ENCODE results near the gene VILL. TPM values are rescaled to one million over a fixed set of nuclear protein-coding genes. Genes with fewer than 3 reads are reported as not detected.

The VILL gene
- total RNA-seq, 2 donors from 2014 or later: 3.6 to 10.4 TPM

DNA sequence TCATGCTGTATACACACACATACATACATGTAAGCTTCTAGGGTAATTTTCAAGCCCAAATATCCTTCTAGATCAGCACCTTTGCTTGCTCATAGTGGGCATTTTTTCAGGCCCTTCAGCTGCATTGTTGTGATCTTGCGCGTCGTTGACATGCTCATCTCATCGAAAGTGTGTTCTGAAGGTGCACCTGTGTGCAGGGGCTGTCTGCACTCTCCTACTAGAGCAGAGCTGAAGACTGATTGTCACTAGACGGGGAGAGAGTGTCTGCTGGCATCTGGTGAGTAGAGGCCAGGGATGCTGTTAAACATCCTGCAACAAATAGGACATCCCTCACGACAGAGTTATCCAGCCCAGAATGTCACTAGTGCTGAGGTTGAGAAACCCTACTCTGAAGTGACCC, 35.7 kb upstream of the VILL start:
- 94 to 98% methylated on average over 5 to 6 of the region's 6 CpGs for WGBS, 2 donors
- no peaks in the 10 kb centered on the region for H3K9me3 ChIP-seq
- TF ChIP-seq, protein P1, sequence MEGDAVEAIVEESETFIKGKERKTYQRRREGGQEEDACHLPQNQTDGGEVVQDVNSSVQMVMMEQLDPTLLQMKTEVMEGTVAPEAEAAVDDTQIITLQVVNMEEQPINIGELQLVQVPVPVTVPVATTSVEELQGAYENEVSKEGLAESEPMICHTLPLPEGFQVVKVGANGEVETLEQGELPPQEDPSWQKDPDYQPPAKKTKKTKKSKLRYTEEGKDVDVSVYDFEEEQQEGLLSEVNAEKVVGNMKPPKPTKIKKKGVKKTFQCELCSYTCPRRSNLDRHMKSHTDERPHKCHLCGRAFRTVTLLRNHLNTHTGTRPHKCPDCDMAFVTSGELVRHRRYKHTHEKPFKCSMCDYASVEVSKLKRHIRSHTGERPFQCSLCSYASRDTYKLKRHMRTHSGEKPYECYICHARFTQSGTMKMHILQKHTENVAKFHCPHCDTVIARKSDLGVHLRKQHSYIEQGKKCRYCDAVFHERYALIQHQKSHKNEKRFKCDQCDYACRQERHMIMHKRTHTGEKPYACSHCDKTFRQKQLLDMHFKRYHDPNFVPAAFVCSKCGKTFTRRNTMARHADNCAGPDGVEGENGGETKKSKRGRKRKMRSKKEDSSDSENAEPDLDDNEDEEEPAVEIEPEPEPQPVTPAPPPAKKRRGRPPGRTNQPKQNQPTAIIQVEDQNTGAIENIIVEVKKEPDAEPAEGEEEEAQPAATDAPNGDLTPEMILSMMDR (IDR thresholded peaks at IDR 0.05): no peak
- no peak for TF ChIP-seq POLR2A (IDR thresholded peaks at IDR 0.05)
- no peaks in the 10 kb centered on the region for H3K27me3 ChIP-seq
- H3K4me1 ChIP-seq: peaks cover 7% of the 10 kb centered on the region
- H3K36me3 ChIP-seq (replicated peaks in 1 of 2; ENCODE audit: insufficient read depth in 1 of 2, low read depth in 2 of 2): no peaks in the 10 kb centered on the region
- H3K4me3 ChIP-seq: no peak overlapping the region
- H3K27ac ChIP-seq: no peak overlapping the region
- DNase-seq (no peak), ATAC-seq (no peak)
- intact Hi-C loops (cut with DNase I): no loop called here

DNA sequence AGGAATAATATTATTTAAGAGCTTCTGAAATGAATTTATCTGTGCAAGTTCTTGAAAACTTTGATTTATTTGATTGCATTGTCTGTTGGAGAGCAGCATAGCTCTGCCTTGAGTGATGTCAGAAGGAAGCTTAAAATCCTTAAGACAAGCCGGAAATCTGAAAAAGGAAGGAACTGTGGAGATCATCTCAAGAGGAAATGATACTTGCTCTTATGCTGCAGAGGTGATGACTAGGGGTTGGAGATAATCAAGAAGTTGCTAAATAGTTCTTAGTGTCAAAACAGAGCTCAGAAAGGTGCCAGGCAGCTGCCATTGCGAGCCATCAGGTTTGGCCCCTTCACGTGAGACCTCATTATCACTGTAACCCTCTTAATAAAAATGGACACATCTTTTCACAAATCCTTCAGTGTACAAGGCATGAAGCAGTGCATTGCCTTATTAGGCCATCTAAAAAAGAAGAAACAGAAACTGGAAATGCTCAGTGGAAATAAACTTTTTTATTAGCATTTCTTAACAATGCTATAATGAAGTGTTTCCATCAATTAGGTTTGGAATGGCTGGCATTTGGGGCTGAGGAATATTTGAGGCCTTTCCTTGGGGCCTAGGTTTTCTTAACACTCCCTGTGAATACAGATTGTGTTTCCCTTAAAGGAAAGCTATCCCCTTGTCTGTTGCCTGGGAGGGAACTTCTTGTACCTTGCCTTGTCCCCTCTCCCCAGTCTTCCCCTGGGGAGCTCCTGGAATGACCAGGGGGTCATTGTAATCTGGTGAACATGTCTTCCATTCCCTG, 34.5 kb upstream of the VILL start:
- no peaks in the 10 kb centered on the region for H3K36me3 ChIP-seq (replicated peaks in 1 of 2; ENCODE audit: insufficient read depth in 1 of 2, low read depth in 2 of 2)
- ATAC-seq: no peak

DNA sequence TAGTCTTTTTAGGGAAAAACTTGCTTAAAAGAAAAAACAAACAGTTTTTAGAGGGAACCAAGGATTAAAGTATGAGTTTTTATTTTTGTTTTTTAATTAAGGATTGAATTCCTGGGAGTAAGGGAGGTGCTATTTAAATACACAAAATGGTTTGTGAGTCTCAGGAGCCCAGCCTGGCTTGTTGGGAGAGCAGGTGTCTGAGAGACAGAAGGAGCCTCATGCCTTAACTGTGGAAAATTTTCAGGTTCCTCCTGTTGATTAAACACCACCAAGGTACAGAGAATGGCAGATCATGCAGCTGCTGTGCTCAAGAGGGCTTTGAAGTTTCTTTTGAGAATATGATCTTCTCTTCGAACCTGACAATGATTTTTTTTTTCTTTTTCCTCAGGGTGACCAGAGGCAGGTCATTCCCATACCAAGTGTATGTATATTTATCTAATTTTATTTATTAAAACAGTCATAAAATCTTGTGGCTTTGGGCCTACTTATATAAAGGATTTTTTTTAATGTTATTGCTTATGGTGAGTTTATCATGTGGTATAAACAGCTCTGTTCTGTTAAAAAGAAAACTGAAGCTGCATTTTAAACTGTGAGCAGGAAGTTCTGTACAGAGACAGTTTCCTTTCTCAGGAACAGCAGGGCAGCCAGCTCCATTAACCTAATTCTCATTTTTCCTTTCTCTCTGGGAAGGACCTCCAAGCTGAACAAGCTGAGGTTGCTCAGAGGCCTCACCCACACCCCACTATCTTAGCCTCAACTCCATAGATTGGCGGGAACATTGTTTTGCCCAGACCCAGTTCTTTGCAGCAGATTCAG, 33.7 kb upstream of the VILL start:
- H3K9me3 ChIP-seq: no peaks in the 10 kb centered on the region
- 54 to 81% methylated on average over 2 of the region's 2 CpGs for WGBS, 2 donors

More for the DNA sequence above, 34.5 kb upstream of the VILL start:
- TF ChIP-seq POLR2A (IDR thresholded peaks at IDR 0.05): no peak
- TF ChIP-seq, protein P1 (IDR thresholded peaks at IDR 0.05): no peak
- intact Hi-C loops (cut with DNase I): no loop called here
- Histone ChIP-seq H3K4me3 (no peak overlapping the region), H3K27me3 (no peaks in the 10 kb centered on the region), H3K27ac (peak overlapping the region in 1 of 4 donors; percentile 7), H3K9me3 (no peaks in the 10 kb centered on the region), H3K4me1 (peaks cover 8% of the 10 kb centered on the region)
- DNase-seq: no peak
- WGBS, 2 donors: 81 to 87% methylated on average over 3 of the region's 3 CpGs

DNA sequence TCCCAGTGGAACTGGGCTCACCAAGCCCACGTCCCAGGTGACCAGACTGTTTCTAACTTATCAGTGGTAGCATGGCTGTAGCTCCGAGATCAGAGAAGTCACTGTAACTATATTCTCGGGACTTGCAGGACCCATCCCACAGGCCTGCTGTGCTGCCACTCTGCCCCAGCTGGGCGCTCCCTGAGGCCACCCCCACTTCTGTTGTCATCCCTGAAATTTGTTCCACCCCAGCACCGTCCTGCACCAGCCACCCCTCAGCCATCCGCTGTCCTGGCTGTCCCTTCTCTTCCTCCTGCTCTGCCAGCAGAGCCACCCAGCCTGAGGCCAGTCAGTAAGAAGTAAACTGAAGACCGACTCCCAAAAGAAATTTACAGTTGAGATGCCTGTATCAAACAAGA, 33.0 kb upstream of the VILL start:
- no peak for TF ChIP-seq POLR2A (IDR thresholded peaks at IDR 0.05)
- TF ChIP-seq, protein P1 (IDR thresholded peaks at IDR 0.05): no peak
- H3K4me1 ChIP-seq: peaks cover 21% of the 10 kb centered on the region
- no peaks in the 10 kb centered on the region for H3K9me3 ChIP-seq
- intact Hi-C loops (cut with DNase I): no loop called here
- 81 to 86% methylated on average over 7 of the region's 7 CpGs for WGBS, 2 donors
- no peak for DNase-seq
- H3K27me3 ChIP-seq: no peaks in the 10 kb centered on the region
- no peak overlapping the region for H3K27ac ChIP-seq
- no peaks in the 10 kb centered on the region for H3K36me3 ChIP-seq (replicated peaks in 1 of 2; ENCODE audit: insufficient read depth in 1 of 2, low read depth in 2 of 2)
- no peak for ATAC-seq
- no peak overlapping the region for H3K4me3 ChIP-seq

More for the DNA sequence above, 33.7 kb upstream of the VILL start:
- TF ChIP-seq, protein P1 (IDR thresholded peaks at IDR 0.05): no peak
- no peak for TF ChIP-seq POLR2A (IDR thresholded peaks at IDR 0.05)
- Histone ChIP-seq H3K4me1 (peaks cover 16% of the 10 kb centered on the region), H3K36me3 (replicated peaks in 1 of 2; ENCODE audit: insufficient read depth in 1 of 2, low read depth in 2 of 2) (no peaks in the 10 kb centered on the region), H3K27ac (peak overlapping the region in 1 of 4 donors; percentile 7), H3K4me3 (no peak overlapping the region), H3K27me3 (no peaks in the 10 kb centered on the region)
- intact Hi-C loops (cut with DNase I): no loop called here
- DNase-seq: no peak
- ATAC-seq: no peak

Data from body of pancreas (tissue), 4 donors.